HL-60 (cell line): ENCODE data around the gene ANKS1A.

Source experiments
- POLR2AphosphoS5 ChIP-seq: IDR thresholded peaks from 2 replicates; pipeline ENCODE4 v1.6.1; 2012; ENCODE audit warnings: low read depth
- TF ChIP-seq, protein P1 (sequence below): IDR thresholded peaks from one replicate; pipeline ENCODE4 v1.5.1; 2011; ENCODE audit warnings: low read length, control low read depth, inconsistent platforms; ENCODE audit not compliant: insufficient read depth
- TF ChIP-seq, protein P2 (sequence below): IDR thresholded peaks from 2 replicates; pipeline ENCODE4 v1.6.1; 2012; ENCODE audit warnings: low read depth; ENCODE audit not compliant: insufficient replicate concordance

DNA sequence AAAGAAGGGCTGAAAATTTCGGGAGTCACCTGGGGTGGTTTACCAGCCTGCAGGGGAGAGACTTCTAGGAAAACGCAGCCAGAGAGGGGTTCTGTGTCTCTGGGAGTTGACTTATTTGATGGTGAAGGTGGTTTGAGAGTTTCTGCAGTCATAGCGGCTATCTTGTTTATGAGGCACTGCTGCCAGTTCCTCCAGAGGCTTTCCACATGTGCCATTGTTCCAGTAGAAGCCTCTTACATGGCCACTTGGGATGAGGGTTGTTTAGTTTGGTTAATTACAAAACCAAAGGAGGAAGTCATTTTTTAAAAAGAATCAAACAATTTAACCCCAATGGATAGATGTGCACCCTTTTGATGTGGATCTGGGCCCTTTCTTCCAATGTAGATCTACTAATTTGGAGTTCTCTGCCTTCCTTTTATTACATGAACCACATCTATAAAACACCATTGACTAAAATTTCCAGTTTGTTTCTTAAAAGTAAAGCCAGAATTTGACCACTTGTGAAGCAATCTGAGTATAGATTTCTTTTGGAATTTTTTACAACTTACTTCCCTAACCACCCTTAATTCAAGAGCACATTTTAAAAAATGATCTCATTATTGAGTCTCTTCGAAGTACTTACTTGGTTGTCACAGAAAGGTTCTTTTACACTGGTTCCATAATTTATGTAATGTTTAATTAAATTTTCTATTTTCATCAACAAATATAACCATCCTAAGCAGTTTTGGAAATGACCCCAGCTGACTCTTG is 154.5 kb downstream of the ANKS1A start:
- TF ChIP-seq, protein P1, sequence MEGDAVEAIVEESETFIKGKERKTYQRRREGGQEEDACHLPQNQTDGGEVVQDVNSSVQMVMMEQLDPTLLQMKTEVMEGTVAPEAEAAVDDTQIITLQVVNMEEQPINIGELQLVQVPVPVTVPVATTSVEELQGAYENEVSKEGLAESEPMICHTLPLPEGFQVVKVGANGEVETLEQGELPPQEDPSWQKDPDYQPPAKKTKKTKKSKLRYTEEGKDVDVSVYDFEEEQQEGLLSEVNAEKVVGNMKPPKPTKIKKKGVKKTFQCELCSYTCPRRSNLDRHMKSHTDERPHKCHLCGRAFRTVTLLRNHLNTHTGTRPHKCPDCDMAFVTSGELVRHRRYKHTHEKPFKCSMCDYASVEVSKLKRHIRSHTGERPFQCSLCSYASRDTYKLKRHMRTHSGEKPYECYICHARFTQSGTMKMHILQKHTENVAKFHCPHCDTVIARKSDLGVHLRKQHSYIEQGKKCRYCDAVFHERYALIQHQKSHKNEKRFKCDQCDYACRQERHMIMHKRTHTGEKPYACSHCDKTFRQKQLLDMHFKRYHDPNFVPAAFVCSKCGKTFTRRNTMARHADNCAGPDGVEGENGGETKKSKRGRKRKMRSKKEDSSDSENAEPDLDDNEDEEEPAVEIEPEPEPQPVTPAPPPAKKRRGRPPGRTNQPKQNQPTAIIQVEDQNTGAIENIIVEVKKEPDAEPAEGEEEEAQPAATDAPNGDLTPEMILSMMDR, result no peak
- TF ChIP-seq, protein P2, sequence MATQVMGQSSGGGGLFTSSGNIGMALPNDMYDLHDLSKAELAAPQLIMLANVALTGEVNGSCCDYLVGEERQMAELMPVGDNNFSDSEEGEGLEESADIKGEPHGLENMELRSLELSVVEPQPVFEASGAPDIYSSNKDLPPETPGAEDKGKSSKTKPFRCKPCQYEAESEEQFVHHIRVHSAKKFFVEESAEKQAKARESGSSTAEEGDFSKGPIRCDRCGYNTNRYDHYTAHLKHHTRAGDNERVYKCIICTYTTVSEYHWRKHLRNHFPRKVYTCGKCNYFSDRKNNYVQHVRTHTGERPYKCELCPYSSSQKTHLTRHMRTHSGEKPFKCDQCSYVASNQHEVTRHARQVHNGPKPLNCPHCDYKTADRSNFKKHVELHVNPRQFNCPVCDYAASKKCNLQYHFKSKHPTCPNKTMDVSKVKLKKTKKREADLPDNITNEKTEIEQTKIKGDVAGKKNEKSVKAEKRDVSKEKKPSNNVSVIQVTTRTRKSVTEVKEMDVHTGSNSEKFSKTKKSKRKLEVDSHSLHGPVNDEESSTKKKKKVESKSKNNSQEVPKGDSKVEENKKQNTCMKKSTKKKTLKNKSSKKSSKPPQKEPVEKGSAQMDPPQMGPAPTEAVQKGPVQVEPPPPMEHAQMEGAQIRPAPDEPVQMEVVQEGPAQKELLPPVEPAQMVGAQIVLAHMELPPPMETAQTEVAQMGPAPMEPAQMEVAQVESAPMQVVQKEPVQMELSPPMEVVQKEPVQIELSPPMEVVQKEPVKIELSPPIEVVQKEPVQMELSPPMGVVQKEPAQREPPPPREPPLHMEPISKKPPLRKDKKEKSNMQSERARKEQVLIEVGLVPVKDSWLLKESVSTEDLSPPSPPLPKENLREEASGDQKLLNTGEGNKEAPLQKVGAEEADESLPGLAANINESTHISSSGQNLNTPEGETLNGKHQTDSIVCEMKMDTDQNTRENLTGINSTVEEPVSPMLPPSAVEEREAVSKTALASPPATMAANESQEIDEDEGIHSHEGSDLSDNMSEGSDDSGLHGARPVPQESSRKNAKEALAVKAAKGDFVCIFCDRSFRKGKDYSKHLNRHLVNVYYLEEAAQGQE, result no peak
- TF ChIP-seq POLR2AphosphoS5, result no peak
